ENCODE data around the gene BRD1. TPM values are rescaled to one million over a fixed set of nuclear protein-coding genes. Genes with fewer than 3 reads are reported as not detected.

The BRD1 gene
- total and polyA plus RNA-seq, 7 donors, result 7.9 to 22.9 (median 16.9) TPM

DNA sequence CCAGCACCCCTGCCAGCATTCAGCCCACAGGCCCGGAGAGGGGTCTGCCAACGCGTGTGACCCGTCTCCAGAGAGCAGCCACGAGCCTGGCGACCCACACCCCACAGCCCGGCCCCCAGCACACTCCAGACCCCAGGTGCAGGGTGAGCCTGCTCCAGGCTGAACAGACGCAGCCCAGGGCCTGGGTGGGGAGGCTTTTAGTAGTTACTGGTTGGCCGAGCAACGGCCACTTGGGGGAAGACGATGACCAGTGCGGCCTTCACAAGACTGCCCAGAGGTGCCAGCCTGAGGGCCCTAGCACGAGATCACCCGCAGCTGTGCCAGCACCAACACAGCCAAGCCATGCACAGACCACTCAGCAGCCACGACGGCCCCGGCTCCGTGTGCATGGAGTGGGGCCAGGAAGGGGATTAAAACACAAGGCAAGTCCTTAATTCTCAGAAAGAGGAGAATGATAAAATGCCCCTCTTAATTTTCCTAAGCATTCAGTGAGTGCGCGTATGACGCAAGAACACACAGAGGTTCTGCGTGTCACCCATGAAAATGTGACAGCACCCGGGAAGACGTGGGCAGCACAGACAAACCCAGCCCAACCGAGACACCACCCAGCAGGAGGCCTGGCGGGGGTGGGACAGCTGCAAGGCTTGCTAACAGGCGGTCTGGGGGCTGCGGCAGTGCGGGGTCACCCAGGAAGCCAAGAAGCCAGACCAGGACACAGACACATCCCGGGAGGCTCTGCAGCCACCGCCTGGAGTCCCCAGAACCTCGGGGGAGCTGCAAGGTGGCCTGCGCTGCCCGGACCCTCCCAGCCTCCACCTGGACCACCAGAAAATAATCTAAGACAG lies 47.6 kb downstream of the BRD1 start:
- DNase-seq (peak; percentile 35 to 85), ATAC-seq (peak; percentile 71 to 90 (median 82))
- TF ChIP-seq, protein P1, sequence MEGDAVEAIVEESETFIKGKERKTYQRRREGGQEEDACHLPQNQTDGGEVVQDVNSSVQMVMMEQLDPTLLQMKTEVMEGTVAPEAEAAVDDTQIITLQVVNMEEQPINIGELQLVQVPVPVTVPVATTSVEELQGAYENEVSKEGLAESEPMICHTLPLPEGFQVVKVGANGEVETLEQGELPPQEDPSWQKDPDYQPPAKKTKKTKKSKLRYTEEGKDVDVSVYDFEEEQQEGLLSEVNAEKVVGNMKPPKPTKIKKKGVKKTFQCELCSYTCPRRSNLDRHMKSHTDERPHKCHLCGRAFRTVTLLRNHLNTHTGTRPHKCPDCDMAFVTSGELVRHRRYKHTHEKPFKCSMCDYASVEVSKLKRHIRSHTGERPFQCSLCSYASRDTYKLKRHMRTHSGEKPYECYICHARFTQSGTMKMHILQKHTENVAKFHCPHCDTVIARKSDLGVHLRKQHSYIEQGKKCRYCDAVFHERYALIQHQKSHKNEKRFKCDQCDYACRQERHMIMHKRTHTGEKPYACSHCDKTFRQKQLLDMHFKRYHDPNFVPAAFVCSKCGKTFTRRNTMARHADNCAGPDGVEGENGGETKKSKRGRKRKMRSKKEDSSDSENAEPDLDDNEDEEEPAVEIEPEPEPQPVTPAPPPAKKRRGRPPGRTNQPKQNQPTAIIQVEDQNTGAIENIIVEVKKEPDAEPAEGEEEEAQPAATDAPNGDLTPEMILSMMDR (IDR thresholded peaks at IDR 0.05), result no peak
- Histone ChIP-seq H3K27ac (peak overlapping the region; percentile 58), H3K9me3 (no peaks in the 10 kb centered on the region), H3K36me3 (ENCODE audit: insufficient read depth in 1 of 2, low read depth in 1 of 2) (peaks cover 0 to 43% of the 10 kb centered on the region in 2 donors), H3K27me3 (ENCODE audit: insufficient read depth in 3 of 3, low read length in 2 of 3) (no peaks in the 10 kb centered on the region), H3K4me1 (peaks cover 25% of the 10 kb centered on the region), H3K4me3 (no peak overlapping the region)
- intact Hi-C loops (cut with DNase I), result no loop called here
- 42 to 65% (median 46%) methylated on average over 32 to 34 of the region's 34 CpGs for WGBS, 3 donors

DNA sequence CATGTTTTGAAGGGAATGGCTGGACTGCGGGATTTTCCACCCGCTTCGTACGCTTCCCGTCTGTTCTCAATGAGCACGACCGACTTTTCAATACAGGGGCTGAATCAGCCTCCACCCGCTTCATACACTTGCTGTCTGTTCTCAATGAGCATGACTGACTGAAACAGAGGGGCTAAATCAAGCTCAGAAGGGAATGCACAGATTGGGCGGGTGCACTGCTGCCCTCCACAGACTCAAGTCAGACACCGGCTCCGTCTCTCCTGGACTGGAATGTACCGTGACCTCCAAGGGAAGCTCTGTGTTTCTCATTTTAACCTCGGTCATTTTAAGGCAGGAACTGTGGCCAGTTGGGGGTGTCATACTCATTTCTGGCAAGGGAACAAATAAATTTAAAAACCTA lies 48.5 kb downstream of the BRD1 start:
- WGBS, 3 donors, result 51 to 62% (median 56%) methylated on average over 13 of the region's 13 CpGs
- DNase-seq (peak; percentile 6 to 24), ATAC-seq (peak; percentile 18 to 56 (median 48))
- Histone ChIP-seq H3K27ac (peak overlapping the region; percentile 58), H3K4me1 (peaks cover 22% of the 10 kb centered on the region), H3K36me3 (ENCODE audit: insufficient read depth in 1 of 2, low read depth in 1 of 2) (peaks cover 0 to 51% of the 10 kb centered on the region in 2 donors), H3K4me3 (no peak overlapping the region), H3K9me3 (no peaks in the 10 kb centered on the region), H3K27me3 (ENCODE audit: insufficient read depth in 3 of 3, low read length in 2 of 3) (no peaks in the 10 kb centered on the region)
- TF ChIP-seq, protein P1 (IDR thresholded peaks at IDR 0.05), result no peak
- intact Hi-C loops (cut with DNase I), result no loop called here

DNA sequence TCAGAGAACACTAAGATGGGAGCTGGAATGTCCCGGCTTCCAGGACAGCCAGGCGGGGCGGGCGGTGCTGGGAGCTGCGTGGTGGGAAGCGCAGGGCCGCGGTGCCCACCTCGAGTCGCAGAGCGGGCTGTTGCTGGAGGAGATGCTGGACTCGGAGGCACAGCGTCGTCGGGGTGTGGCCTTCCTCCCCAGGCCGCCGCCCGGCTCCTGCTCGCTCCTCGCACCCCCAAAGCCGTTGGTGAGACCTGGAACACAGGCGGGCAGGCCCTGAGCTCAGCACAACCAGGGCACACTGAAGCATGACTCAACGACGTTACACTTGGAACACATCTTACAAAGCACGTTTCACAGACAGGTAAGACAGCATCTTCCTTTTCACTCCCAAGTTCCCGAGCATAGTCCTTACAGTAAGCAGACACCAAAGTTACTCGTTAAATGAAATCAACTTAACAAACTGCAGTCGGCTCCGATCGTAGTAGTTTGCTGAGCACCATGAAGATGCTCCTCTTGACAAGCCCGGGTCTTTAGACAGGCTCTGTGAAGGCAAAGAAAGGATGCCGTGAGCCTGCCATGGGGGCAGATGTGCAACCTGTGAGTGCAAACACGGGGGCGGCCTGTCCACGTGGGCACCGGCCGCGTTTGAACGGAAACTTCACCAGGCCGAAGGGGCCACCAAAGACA lies 50.0 kb downstream of the BRD1 start:
- intact Hi-C loops (cut with DNase I), result no loop called here
- H3K4me3 ChIP-seq, result no peak overlapping the region
- ATAC-seq (no peak), DNase-seq (peak; percentile 10 to 38)
- WGBS, 3 donors, result 89 to 90% (median 90%) methylated on average over 37 to 40 of the region's 40 CpGs
- H3K27ac ChIP-seq, result no peak overlapping the region
- H3K9me3 ChIP-seq, result no peaks in the 10 kb centered on the region
- H3K4me1 ChIP-seq, result peaks cover 22% of the 10 kb centered on the region
- H3K36me3 ChIP-seq (ENCODE audit: insufficient read depth in 1 of 2, low read depth in 1 of 2), result peaks cover 0 to 56% of the 10 kb centered on the region in 2 donors
- no peaks in the 10 kb centered on the region for H3K27me3 ChIP-seq (ENCODE audit: insufficient read depth in 3 of 3, low read length in 2 of 3)
- TF ChIP-seq, protein P1 (IDR thresholded peaks at IDR 0.05), result no peak

- 89 to 95% (median 90%) methylated on average over 29 of the region's 29 CpGs for WGBS, 3 donors
- intact Hi-C loops (cut with DNase I), result no loop called here
Observed at GRCh38 chr22:49776891-49777290, 50.8 kb downstream of the BRD1 start.

More at GRCh38 chr22:49776891-49777290, 50.8 kb downstream of the BRD1 start:
- DNase-seq, result peak in 1 of 2 donors; percentile 13
- Histone ChIP-seq H3K27me3 (ENCODE audit: insufficient read depth in 3 of 3, low read length in 2 of 3) (no peaks in the 10 kb centered on the region), H3K36me3 (ENCODE audit: insufficient read depth in 1 of 2, low read depth in 1 of 2) (peaks cover 0 to 64% of the 10 kb centered on the region in 2 donors), H3K9me3 (no peaks in the 10 kb centered on the region), H3K4me3 (no peak overlapping the region), H3K4me1 (peaks cover 22% of the 10 kb centered on the region), H3K27ac (no peak overlapping the region)
- TF ChIP-seq, protein P1 (IDR thresholded peaks at IDR 0.05), result no peak
- no peak for ATAC-seq
